BE2C (cell line): Measurements from ENCODE around the gene ZNF646.

Experiments used
- DNase-seq: peaks from one replicate; pipeline ENCODE4 v3.0.0-alpha.2; 2020
- H3K27me3 ChIP-seq: fragments of 250-450 bp; sonication (Bioruptor Pico); 2 replicates; pipeline ENCODE4 v1.5.1; 2020; ENCODE audit warnings: mild to moderate bottlenecking
- H3K36me3 ChIP-seq: fragments of 250-450 bp; sonication (Bioruptor Pico); 2 replicates; pipeline ENCODE4 v1.5.1; 2020; ENCODE audit warnings: mild to moderate bottlenecking
- H3K4me1 ChIP-seq: fragments of 250-450 bp; sonication (Bioruptor Pico); 2 replicates; pipeline ENCODE4 v1.5.1; 2020
- H3K4me3 ChIP-seq: 2 replicates; pipeline ENCODE4 v1.5.1; 2011; ENCODE audit warnings: low read depth, low read length
- H3K9me3 ChIP-seq: fragments of 250-450 bp; sonication (Bioruptor Pico); 2 replicates; pipeline ENCODE4 v1.5.1; 2020
- CTCF ChIP-seq: IDR thresholded peaks from 2 replicates; pipeline ENCODE4 v1.5.1; 2012; ENCODE audit warnings: mild to moderate bottlenecking, low read depth, low read length

Gene ZNF646

GRCh38 chr16:31043352-31043751, 30.9 kb upstream of the ZNF646 start:
- no peaks in the 10 kb centered on the region for H3K27me3 ChIP-seq
- no peak for TF ChIP-seq CTCF
- H3K4me3 ChIP-seq, result no peak overlapping the region
- DNase-seq, result no peak
- no peaks in the 10 kb centered on the region for H3K36me3 ChIP-seq
- no peaks in the 10 kb centered on the region for H3K9me3 ChIP-seq
- no peaks in the 10 kb centered on the region for H3K4me1 ChIP-seq

GRCh38 chr16:31043898-31044481, 30.2 kb upstream of the ZNF646 start:
- no peak for TF ChIP-seq CTCF
- H3K27me3 ChIP-seq, result no peaks in the 10 kb centered on the region
- no peak for DNase-seq
- H3K36me3 ChIP-seq, result no peaks in the 10 kb centered on the region
- no peaks in the 10 kb centered on the region for H3K4me1 ChIP-seq
- H3K4me3 ChIP-seq, result no peak overlapping the region
- no peaks in the 10 kb centered on the region for H3K9me3 ChIP-seq

- Histone ChIP-seq H3K9me3 (no peaks in the 10 kb centered on the region), H3K4me3 (no peak overlapping the region), H3K27me3 (no peaks in the 10 kb centered on the region), H3K4me1 (no peaks in the 10 kb centered on the region), H3K36me3 (no peaks in the 10 kb centered on the region)
- no peak for DNase-seq
- TF ChIP-seq CTCF, result no peak
These were observed 23.8 kb upstream of the ZNF646 start for GRCh38 chr16:31050280-31051030.

GRCh38 chr16:31052114-31052513, 22.1 kb upstream of the ZNF646 start:
- no peaks in the 10 kb centered on the region for H3K9me3 ChIP-seq
- no peaks in the 10 kb centered on the region for H3K36me3 ChIP-seq
- no peaks in the 10 kb centered on the region for H3K27me3 ChIP-seq
- DNase-seq, result no peak
- TF ChIP-seq CTCF, result no peak
- H3K4me1 ChIP-seq, result no peaks in the 10 kb centered on the region
- no peak overlapping the region for H3K4me3 ChIP-seq

- Histone ChIP-seq H3K9me3 (no peaks in the 10 kb centered on the region), H3K27me3 (no peaks in the 10 kb centered on the region), H3K4me3 (no peak overlapping the region), H3K36me3 (peaks cover 5% of the 10 kb centered on the region), H3K4me1 (no peaks in the 10 kb centered on the region)
- no peak for TF ChIP-seq CTCF
- no peak for DNase-seq
These were observed 18.6 kb upstream of the ZNF646 start for GRCh38 chr16:31055613-31056012.

GRCh38 chr16:31061126-31061812, 13.0 kb upstream of the ZNF646 start:
- DNase-seq, result no peak
- Histone ChIP-seq H3K4me3 (no peak overlapping the region), H3K27me3 (no peaks in the 10 kb centered on the region), H3K9me3 (no peaks in the 10 kb centered on the region), H3K4me1 (peaks cover 5% of the 10 kb centered on the region), H3K36me3 (peaks cover 31% of the 10 kb centered on the region)
- no peak for TF ChIP-seq CTCF
